IPS-NIHi11 (cell line): Measurements from ENCODE around the gene CADPS.

Source experiments
- DNase-seq: peaks from one replicate; pipeline ENCODE4 v3.0.0; 2012; ENCODE audit warnings: mixed read lengths, low spot score

Gene CADPS

GRCh38 chr3:62811119-62811518 lies 64.1 kb downstream of the CADPS start:
- DNase-seq = no peak

- DNase-seq = no peak
These were observed 65.8 kb downstream of the CADPS start for GRCh38 chr3:62809369-62809768.

GRCh38 chr3:62805580-62806277 lies 69.5 kb downstream of the CADPS start:
- no peak for DNase-seq

- no peak for DNase-seq
These were observed 70.1 kb downstream of the CADPS start for GRCh38 chr3:62805106-62805505.

GRCh38 chr3:62803276-62803675 lies 71.9 kb downstream of the CADPS start:
- no peak for DNase-seq

GRCh38 chr3:62798000-62798399 lies 77.2 kb downstream of the CADPS start:
- no peak for DNase-seq

GRCh38 chr3:62797132-62797531 lies 78.1 kb downstream of the CADPS start:
- no peak for DNase-seq

- DNase-seq = no peak
These were observed 79.1 kb downstream of the CADPS start for GRCh38 chr3:62795978-62796657.

- DNase-seq = no peak
These were observed 81.3 kb downstream of the CADPS start for GRCh38 chr3:62793946-62794345.

GRCh38 chr3:62785384-62785783 lies 89.8 kb downstream of the CADPS start:
- no peak for DNase-seq

- no peak for DNase-seq
These were observed 94.1 kb downstream of the CADPS start for GRCh38 chr3:62781121-62781520.

GRCh38 chr3:62777674-62778073 lies 97.5 kb downstream of the CADPS start:
- DNase-seq = no peak

GRCh38 chr3:62777130-62777529 lies 98.1 kb downstream of the CADPS start:
- DNase-seq = no peak

- no peak for DNase-seq
These were observed 101.0 kb downstream of the CADPS start for GRCh38 chr3:62774221-62774620.

GRCh38 chr3:62771331-62772072 lies 103.7 kb downstream of the CADPS start:
- DNase-seq = no peak

GRCh38 chr3:62768896-62769295 lies 106.3 kb downstream of the CADPS start:
- no peak for DNase-seq

GRCh38 chr3:62761711-62762110 lies 113.5 kb downstream of the CADPS start:
- DNase-seq = no peak

GRCh38 chr3:62761311-62761710 lies 113.9 kb downstream of the CADPS start:
- DNase-seq = no peak

- no peak for DNase-seq
These were observed 116.7 kb downstream of the CADPS start for GRCh38 chr3:62758296-62759066.

- DNase-seq = no peak
These were observed 118.2 kb downstream of the CADPS start for GRCh38 chr3:62757045-62757444.

- no peak for DNase-seq
These were observed 119.9 kb downstream of the CADPS start for GRCh38 chr3:62755285-62755684.

GRCh38 chr3:62749657-62750056 lies 125.6 kb downstream of the CADPS start:
- no peak for DNase-seq
